ENCODE results near the gene TMEM116. TPM values are rescaled to one million over a fixed set of nuclear protein-coding genes. Genes with fewer than 3 reads are reported as not detected.

The TMEM116 gene
- total RNA-seq, 1 donor from 2014 or later: 33.1 TPM

- DNase-seq: no peak
Measured at GRCh38 chr12:111887926-111888745, 124.8 kb downstream of the TMEM116 start.

- no peak for DNase-seq
Measured at GRCh38 chr12:111886662-111887545, 126.1 kb downstream of the TMEM116 start.

GRCh38 chr12:111881716-111882115, 131.2 kb downstream of the TMEM116 start:
- DNase-seq: no peak

Small RNA genes within 50 kb of the gene (small RNA-seq; reads per million reads assigned to genes)
- gene AC004024.1 (not detected), gene MIR3657 (not detected)

Other genes with a start within 250 kb of the TMEM116 start
- 15.4 TPM for gene ALDH2, start 246.2 kb downstream of the TMEM116 start, total RNA-seq
- gene MAPKAPK5, start 170.9 kb downstream of the TMEM116 start, total RNA-seq: 33.8 TPM
- gene ERP29, start 261 bp upstream of the TMEM116 start, total RNA-seq: 44.8 TPM
- 37.6 TPM for gene NAA25, start 95.6 kb upstream of the TMEM116 start, total RNA-seq
- gene TRAFD1, start 112.4 kb upstream of the TMEM116 start, total RNA-seq: 46.5 TPM